ENCODE measurements around the gene ATOH8.
A peak's percentile ranks its signal among the peaks of the same experiment; 100 is the strongest.

Gene ATOH8

GRCh38 chr2:85755122-85756027 lies 1.6 kb downstream of the ATOH8 start:
- no peak for DNase-seq

- DNase-seq: no peak
Measured at GRCh38 chr2:85756195-85756594, 2.4 kb downstream of the ATOH8 start.

- DNase-seq: peak; percentile 35
Measured at GRCh38 chr2:85756822-85757435, 3.1 kb downstream of the ATOH8 start.

GRCh38 chr2:85757860-85758259 lies 4.1 kb downstream of the ATOH8 start:
- DNase-seq: no peak

- peak; percentile 82 for DNase-seq
Measured at GRCh38 chr2:85758361-85759256, 4.8 kb downstream of the ATOH8 start.

- no peak for DNase-seq
Measured at GRCh38 chr2:85759257-85759613, 5.4 kb downstream of the ATOH8 start.

GRCh38 chr2:85760371-85760770 lies 6.6 kb downstream of the ATOH8 start:
- no peak for DNase-seq

GRCh38 chr2:85760872-85761271 lies 7.1 kb downstream of the ATOH8 start:
- DNase-seq: no peak

GRCh38 chr2:85761512-85761944 lies 7.7 kb downstream of the ATOH8 start:
- no peak for DNase-seq

- no peak for DNase-seq
Measured at GRCh38 chr2:85761946-85762345, 8.2 kb downstream of the ATOH8 start.

- no peak for DNase-seq
Measured at GRCh38 chr2:85763132-85763531, 9.3 kb downstream of the ATOH8 start.

GRCh38 chr2:85763831-85764230 lies 10.0 kb downstream of the ATOH8 start:
- DNase-seq: no peak

GRCh38 chr2:85765081-85765731 lies 11.4 kb downstream of the ATOH8 start:
- DNase-seq: no peak

- DNase-seq: no peak
Measured at GRCh38 chr2:85766229-85766628, 12.4 kb downstream of the ATOH8 start.

- DNase-seq: no peak
Measured at GRCh38 chr2:85767803-85768665, 14.2 kb downstream of the ATOH8 start.

- DNase-seq: no peak
Measured at GRCh38 chr2:85768713-85769112, 14.9 kb downstream of the ATOH8 start.

- peak; percentile 29 for DNase-seq
Measured at GRCh38 chr2:85769236-85769982, 15.6 kb downstream of the ATOH8 start.

GRCh38 chr2:85769983-85770362 lies 16.2 kb downstream of the ATOH8 start:
- no peak for DNase-seq

- DNase-seq: no peak
Measured at GRCh38 chr2:85770369-85770768, 16.6 kb downstream of the ATOH8 start.

- no peak for DNase-seq
Measured at GRCh38 chr2:85770786-85771409, 17.1 kb downstream of the ATOH8 start.

- no peak for DNase-seq
Measured at GRCh38 chr2:85771486-85771885, 17.7 kb downstream of the ATOH8 start.

Measured in NCI-H510A (cell line).